SIG-M5 treated with dmso at 0.1 percent for 504 hours (cell line): ENCODE results near the gene SMAD1.

Experiments
- DNase-seq: peaks from one replicate; lab custom pipeline; 2025; ENCODE audit not compliant: unreplicated experiment; lab: John Stamatoyannopoulos, UW

The SMAD1 gene

DNA sequence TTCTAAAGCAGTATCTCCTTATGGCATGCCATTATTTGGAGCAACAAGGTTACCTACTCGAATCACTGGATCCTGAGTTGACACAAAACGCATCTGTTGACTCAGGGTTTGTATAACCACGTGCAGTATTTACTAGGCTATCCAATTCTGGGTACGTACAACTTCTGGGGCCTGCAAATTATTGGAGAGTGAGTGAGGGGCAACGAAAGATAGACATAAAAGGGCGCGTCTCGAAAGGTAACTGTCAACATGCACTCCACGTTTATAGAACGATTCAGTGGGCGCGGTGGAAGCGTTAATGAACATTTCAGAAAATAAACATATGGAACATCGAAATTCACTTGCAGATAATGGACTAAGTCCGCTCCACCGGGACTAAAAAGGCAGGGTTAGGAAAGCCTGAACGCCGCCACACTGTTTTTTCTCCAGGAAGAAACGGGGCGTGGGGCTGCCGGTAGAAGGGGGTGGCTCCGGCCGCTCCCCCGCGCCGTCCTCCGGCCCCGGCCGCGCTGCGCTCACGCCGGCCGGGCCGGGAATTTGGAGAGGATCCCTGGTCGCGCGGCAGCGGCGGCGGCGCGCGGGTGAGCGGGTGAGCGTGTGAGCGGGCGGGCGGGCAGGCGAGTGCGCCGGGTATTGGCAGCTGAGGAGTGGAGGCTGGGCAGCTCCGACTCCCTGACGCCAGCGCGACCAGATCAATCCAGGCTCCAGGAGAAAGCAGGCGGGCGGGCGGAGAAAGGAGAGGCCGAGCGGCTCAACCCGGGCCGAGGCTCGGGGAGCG, at the start of gene SMAD1:
TSS of gene SMAD1 (plus strand) at position 690 of the 778 bp plus-strand sequence. CDS start 32,761 bp downstream, outside the sequence.
- DNase-seq, result peak; percentile 58

GRCh38 chr4:145433684-145434083, 48.0 kb upstream of the SMAD1 start:
- no peak for DNase-seq

GRCh38 chr4:145435646-145436045, 46.0 kb upstream of the SMAD1 start:
- no peak for DNase-seq

- no peak for DNase-seq
These were observed 45.5 kb upstream of the SMAD1 start for GRCh38 chr4:145436114-145436513.

- no peak for DNase-seq
These were observed 44.9 kb upstream of the SMAD1 start for GRCh38 chr4:145436796-145437195.

GRCh38 chr4:145437466-145437865, 44.2 kb upstream of the SMAD1 start:
- DNase-seq, result no peak

DNA sequence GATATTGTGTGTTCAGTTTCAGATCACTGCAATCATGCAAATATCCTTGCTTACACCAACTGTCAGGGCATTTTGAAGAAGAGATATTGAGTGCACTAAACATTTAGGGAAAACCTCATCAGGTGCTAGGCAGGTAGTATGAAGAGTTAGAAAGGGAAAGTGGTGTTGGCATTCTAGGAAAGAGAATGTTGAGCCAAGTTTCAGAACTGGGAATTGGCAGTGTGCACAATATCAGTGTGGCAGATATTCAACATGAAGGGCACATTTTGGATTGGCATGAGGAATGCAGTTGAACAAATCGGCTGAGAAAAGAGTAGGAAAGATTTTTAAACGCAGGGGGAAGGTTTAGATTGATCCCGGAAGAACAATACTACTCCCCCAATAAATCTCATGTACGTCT, 43.4 kb upstream of the SMAD1 start:
- DNase-seq, result no peak

DNA sequence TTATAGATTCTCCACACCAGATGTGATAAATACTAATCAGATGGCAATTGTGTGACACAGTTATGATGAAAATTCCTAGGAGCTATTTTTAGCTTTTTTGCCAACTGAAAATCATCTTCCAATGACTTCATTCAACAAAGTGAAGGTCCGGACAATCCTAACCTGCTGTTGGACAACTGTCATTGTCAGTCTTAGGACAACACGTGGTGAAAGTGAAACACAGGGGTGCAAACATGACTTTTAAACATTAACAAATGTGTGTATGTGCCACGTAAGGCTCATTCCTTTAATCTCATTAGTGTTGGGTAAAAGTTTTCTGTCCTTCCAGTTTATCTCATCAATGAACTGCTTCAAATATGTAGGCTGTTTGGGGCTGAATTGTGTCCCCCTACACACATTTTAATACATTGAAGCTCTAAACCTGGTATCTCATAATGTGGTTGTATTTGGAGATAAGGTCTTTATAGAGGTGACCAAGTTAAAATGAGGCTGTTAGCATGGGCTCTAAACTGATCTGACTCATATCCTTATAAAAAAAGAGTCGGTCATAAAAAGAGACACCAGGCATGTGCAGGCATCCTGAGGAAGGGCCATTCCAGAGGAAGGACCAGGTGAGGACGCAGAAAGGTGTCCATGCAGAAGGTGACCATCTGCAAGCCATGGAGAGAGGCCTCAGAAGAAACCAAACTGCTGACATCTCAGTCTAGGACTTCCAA, 41.2 kb upstream of the SMAD1 start:
- no peak for DNase-seq

- DNase-seq, result no peak
These were observed 35.5 kb upstream of the SMAD1 start for GRCh38 chr4:145446184-145446583.

- DNase-seq, result no peak
These were observed 29.8 kb upstream of the SMAD1 start for GRCh38 chr4:145451895-145452294.

GRCh38 chr4:145452447-145453162, 29.0 kb upstream of the SMAD1 start:
- DNase-seq, result no peak

- DNase-seq, result no peak
These were observed 28.5 kb upstream of the SMAD1 start for GRCh38 chr4:145453163-145453520.

DNA sequence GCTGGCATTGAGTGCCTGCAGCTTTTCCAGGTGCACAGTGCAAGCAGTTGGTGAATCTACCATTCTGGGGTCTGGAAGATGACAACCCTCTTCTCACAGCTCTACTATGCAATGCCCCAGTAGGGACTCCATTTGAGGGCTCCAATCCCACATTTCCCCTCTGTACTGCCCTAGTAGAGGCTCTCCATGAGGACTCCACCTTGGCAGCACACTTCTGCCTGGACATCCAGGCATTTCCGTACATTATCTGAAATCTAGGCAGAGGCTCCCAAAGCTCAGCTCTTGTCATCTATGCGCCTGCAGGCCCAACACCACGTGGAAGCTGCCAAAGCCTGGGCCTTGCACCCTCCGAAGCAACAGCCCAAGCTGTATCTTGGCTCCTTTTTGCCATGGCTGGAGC, 8.4 kb upstream of the SMAD1 start:
- no peak for DNase-seq

GRCh38 chr4:145480257-145480656, 1.4 kb upstream of the SMAD1 start:
- peak; percentile 92 for DNase-seq

DNA sequence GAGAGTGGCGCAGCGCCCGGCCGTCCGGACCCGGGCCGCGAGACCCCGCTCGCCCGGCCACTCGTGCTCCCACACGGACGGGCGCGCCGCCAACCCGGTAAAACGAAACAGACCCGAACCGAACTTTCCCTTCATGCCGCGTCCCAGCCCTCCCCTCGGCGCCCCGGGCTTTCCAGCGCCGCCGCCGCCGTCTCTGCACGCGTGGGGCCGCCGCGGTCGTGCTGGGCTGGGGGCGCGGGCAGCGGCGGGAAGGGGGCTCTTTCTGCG, 222 bp downstream of the SMAD1 start:
- DNase-seq, result no peak

DNA sequence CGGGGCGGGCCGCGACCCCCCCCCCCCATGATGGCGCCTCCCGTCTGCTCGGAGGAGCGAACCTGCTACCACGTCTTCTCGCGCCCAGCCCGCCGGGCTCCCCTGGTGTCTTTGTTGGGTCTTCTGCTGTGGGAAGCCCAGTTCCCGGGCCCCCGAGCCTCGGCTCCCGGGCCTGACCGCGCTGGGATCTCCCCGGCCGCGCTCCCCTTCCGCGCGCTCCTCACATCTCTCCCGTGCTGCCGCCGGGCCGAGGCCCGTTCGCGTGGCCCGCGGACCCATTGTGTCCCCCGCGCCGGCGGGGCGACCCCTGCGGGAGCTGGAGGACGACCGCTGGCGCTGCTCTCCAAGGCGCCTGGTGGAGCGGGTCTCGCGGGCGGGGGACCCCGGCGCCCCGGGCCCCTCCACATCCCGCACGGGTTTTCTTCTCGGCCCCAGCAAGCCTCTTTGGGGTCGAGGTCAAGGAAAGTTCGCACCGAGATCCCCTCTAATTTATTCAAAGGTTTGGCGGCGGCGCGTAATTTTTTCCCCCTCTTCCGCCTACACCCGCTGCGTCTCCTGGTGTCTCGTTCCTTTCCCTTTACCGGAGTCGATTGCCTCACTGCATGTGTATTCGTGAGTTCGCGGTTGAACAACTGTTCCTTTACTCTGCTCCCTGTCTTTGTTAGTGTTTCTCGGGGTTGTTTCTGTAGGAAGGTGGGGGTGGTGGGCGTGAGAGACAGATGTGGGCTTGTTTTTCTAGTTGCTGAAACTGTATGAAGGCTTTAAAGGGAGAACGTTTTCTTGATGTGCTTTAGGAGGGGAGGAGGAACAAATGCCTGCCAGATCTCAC, 770 bp downstream of the SMAD1 start:
- peak; percentile 74 for DNase-seq

GRCh38 chr4:145483514-145483913, 1.9 kb downstream of the SMAD1 start:
- no peak for DNase-seq

DNA sequence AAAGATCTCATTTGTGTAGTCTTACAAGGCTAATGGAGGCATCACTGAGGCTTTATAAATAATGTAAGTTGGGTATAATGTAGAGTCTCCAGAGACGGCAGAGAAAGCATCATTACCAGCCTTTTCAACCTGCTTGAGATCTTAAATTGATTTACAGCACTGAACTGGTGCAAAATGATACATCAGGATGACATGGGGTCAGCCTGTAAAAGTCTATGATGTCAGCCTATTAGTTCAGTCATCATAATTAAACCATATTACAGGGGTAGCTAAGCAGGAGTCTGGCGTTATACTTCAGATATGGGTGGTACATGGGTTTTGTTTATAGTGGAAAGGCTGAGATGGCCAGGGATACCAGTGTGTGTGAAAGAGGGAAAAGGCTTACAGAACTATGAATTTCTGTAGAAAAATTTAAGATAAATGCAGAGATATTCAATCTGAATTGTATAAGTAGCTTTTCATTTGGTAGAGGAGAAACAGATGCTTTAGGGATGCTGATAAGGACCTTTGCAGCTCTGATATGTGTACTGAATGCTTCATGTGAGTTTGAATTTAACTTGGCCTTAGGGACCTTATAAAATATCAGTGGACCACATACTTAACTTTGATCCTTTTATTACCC, 2.7 kb downstream of the SMAD1 start:
- DNase-seq, result no peak

DNA sequence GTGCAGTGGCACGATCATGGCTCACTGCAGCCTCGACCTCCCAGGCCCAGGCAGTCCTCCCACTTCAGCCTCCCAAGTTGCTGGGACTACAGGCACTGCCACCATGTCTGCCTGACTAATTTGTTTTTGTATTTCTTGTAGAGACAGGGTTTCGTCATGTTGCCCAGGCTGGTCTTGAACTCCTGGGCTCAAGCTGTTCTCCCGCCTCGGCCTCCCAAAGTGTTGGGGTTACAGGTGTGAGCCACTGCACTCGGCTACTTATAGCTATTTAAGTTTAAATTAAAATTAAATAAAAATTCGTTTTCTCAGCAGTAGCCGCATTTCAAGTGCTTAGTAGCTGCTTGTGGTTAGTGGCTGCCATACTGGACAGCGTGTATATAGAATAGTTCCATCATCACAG, 3.5 kb downstream of the SMAD1 start:
- no peak for DNase-seq

DNA sequence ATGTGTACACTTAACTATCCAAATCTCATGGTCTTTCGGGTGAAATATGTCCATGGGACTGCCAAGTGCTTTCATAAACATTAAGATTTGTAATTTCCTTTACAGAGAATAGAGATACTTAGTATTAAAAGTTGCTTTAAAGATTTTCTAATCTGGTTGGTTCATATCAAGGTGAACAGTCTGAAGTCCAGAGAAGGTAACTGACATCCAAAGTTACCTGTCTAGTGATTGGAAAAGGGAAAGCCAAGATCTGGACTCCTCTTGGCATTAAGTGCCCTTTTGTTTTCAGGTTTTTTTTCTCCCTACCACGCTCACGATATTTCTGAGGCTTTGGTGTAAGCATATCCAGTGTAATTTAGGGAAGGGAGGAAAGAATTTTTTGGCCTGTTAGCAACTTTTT, 5.0 kb downstream of the SMAD1 start:
- no peak for DNase-seq

DNA sequence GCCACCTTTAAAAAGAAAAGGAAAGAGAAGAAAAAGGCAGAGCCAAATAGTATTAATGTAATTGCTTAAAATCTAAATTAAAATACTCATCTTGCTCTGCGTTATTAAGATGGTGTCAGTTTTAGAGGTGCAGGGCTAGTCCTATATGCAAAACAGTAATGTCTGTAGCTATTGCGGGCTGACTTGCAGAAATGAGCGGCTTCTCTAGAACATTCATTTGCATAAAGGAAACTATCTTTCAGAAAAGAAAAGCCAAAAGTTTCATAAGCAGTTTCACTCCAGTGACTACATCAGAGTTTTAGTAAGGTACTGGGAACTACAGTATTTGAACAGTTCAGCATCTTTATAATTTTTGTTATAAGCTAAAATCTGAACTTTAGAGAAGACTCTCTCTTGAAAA, 6.0 kb downstream of the SMAD1 start:
- no peak for DNase-seq
